HepG2 (cell line): Measurements from ENCODE around the gene KLF6. TPM values are rescaled to one million over a fixed set of nuclear protein-coding genes. Genes with fewer than 3 reads are reported as not detected.
A peak's percentile ranks its signal among the peaks of the same experiment; 100 is the strongest.

Source experiments
- EHMT2 ChIP-seq: fragments of 200-600 bp; sonication (generic); IDR thresholded peaks from 2 replicates; pipeline ENCODE4 v1.7.0; 2017; ENCODE audit warnings: antibody characterized with exemption, low read depth, low read length, borderline replicate concordance
- ELF4 ChIP-seq: sonication (generic); formaldehyde crosslinking; IDR thresholded peaks from 2 replicates; pipeline ENCODE4 v1.5.0; 2020; ENCODE audit warnings: missing genetic modification reagents, mild to moderate bottlenecking, moderate library complexity, borderline replicate concordance
- KDM2A ChIP-seq: sonication (generic); formaldehyde crosslinking; IDR thresholded peaks from 2 replicates; pipeline ENCODE4 v1.4.0; 2020; ENCODE audit warnings: low read depth, missing genetic modification reagents, borderline replicate concordance
- KLF11 ChIP-seq: IDR thresholded peaks from 2 replicates; pipeline ENCODE4 v1.6.1; 2016; ENCODE audit warnings: missing compliant biosample characterization
- KLF13 ChIP-seq: sonication (generic); formaldehyde crosslinking; IDR thresholded peaks from 2 replicates; pipeline ENCODE4 v1.4.0; 2020; ENCODE audit warnings: mild to moderate bottlenecking, missing genetic modification reagents
- MYC ChIP-seq: sonication (generic); formaldehyde crosslinking; IDR thresholded peaks from 2 replicates; pipeline ENCODE4 v1.9.0; 2021; ENCODE audit warnings: missing genetic modification reagents, borderline replicate concordance
- MYNN ChIP-seq: sonication (generic); formaldehyde crosslinking; IDR thresholded peaks from 2 replicates; pipeline ENCODE4 v1.4.0; 2020; ENCODE audit warnings: mild to moderate bottlenecking, low read depth, missing genetic modification reagents
- NFE2L1 ChIP-seq: sonication (generic); formaldehyde crosslinking; IDR thresholded peaks from 2 replicates; pipeline ENCODE4 v1.4.0; 2020; ENCODE audit warnings: missing genetic modification reagents, mild to moderate bottlenecking, borderline replicate concordance
- NONO ChIP-seq, 2 experiments: fragments of 450-650 bp in 1 of 2; sonication (generic) in 1 of 2; formaldehyde crosslinking in 1 of 2; IDR thresholded peaks in 1 of 2; conservative IDR thresholded peaks in 1 of 2; 2 replicates each; pipeline versions ENCODE4 v1.6.1 to v1.8.0; 2017 to 2022; ENCODE audit warnings: mild to moderate bottlenecking in 1 of 2, missing genetic modification reagents in 1 of 2, moderate library complexity in 1 of 2
- PRPF4 ChIP-seq: fragments of 200-400 bp; formaldehyde crosslinking; IDR thresholded peaks from 2 replicates; pipeline ENCODE4 v1.6.1; 2016; ENCODE audit warnings: low read length, low read depth; ENCODE audit not compliant: poor library complexity, severe bottlenecking
- RAD21 ChIP-seq: fragments of 450-650 bp; formaldehyde crosslinking; IDR thresholded peaks from 2 replicates; pipeline ENCODE4 v1.5.0; 2020; ENCODE audit warnings: mild to moderate bottlenecking
- REXO4 ChIP-seq: sonication (generic); formaldehyde crosslinking; IDR thresholded peaks from 2 replicates; pipeline ENCODE4 v1.8.0; 2022; ENCODE audit warnings: missing genetic modification reagents, mild to moderate bottlenecking, borderline replicate concordance
- ZEB1 ChIP-seq: IDR thresholded peaks from 2 replicates; pipeline ENCODE4 v1.6.1; 2012; ENCODE audit warnings: mild to moderate bottlenecking, low read depth, inconsistent platforms; ENCODE audit not compliant: insufficient replicate concordance
- ZMYM4 ChIP-seq: sonication (generic); formaldehyde crosslinking; IDR thresholded peaks from 2 replicates; pipeline ENCODE4 v1.8.1; 2023; ENCODE audit warnings: mild to moderate bottlenecking, missing genetic modification reagents
- ZNF20 ChIP-seq: sonication (generic); formaldehyde crosslinking; IDR thresholded peaks from 2 replicates; pipeline ENCODE4 v1.4.0; 2020; ENCODE audit warnings: mild to moderate bottlenecking, moderate library complexity, missing genetic modification reagents
- ZNF260 ChIP-seq: sonication (generic); formaldehyde crosslinking; IDR thresholded peaks from 2 replicates; pipeline ENCODE4 v1.4.0; 2020; ENCODE audit warnings: missing genetic modification reagents, low read depth, mild to moderate bottlenecking, borderline replicate concordance
- ZNF672 ChIP-seq: sonication (generic); formaldehyde crosslinking; IDR thresholded peaks from 2 replicates; pipeline ENCODE4 v1.8.1; 2022; ENCODE audit warnings: missing genetic modification reagents
- polyA plus RNA-seq, 8 experiments: library from polyadenylated mRNA; depleted of rRNA in 3 of 8; stranded (reverse) in 7 of 8; unstranded in 1 of 8; fragments of >200 nt; fragmentation: Illumina TruSeq in 4 of 8; extraction: Trizol in 4 of 8; gene quantifications; 2 replicates each; pipeline versions ENCODE4 v1.2.1 to v1.2.3, GENCODE V29; 2011 to 2016; ENCODE audit warnings: low read depth in 4 of 8, missing spikeins in 1 of 8, mixed read lengths in 1 of 8; ENCODE audit not compliant: insufficient read depth in 1 of 8
- total RNA-seq, 5 experiments: library from RNA; depleted of rRNA; stranded (reverse); fragments of >200 nt; fragmentation: Illumina TruSeq; extraction: Trizol; gene quantifications; 2 replicates each; pipeline ENCODE4 v1.2.3, GENCODE V29; 2016; ENCODE audit warnings: low read depth in 1 of 5
- TF ChIP-seq, protein P1 (sequence below): IDR thresholded peaks from 2 replicates; pipeline ENCODE4 v1.6.1; 2012; ENCODE audit warnings: low read depth, low read length, improper control_type of control experiment
- TF ChIP-seq, protein P2 (sequence below): IDR thresholded peaks from 2 replicates; pipeline ENCODE4 v1.6.1; 2016; ENCODE audit warnings: missing compliant biosample characterization, missing genetic modification reagents, borderline replicate concordance
- TF ChIP-seq, protein P3 (sequence below): sonication (generic); formaldehyde crosslinking; IDR thresholded peaks from 2 replicates; pipeline ENCODE4 v1.5.1; 2020; ENCODE audit warnings: mild to moderate bottlenecking, moderate library complexity, missing genetic modification reagents
- TF ChIP-seq, protein P4 (sequence below): sonication (generic); formaldehyde crosslinking; IDR thresholded peaks from 2 replicates; pipeline ENCODE4 v1.8.1; 2022; ENCODE audit warnings: low read depth, mild to moderate bottlenecking, missing genetic modification reagents

The KLF6 gene
- total and polyA plus RNA-seq, 2 of the 13 experiments (the other 11 are each of a cell fraction or from before 2014, with no cell fraction given) = 27.0 to 71.9 TPM

DNA sequence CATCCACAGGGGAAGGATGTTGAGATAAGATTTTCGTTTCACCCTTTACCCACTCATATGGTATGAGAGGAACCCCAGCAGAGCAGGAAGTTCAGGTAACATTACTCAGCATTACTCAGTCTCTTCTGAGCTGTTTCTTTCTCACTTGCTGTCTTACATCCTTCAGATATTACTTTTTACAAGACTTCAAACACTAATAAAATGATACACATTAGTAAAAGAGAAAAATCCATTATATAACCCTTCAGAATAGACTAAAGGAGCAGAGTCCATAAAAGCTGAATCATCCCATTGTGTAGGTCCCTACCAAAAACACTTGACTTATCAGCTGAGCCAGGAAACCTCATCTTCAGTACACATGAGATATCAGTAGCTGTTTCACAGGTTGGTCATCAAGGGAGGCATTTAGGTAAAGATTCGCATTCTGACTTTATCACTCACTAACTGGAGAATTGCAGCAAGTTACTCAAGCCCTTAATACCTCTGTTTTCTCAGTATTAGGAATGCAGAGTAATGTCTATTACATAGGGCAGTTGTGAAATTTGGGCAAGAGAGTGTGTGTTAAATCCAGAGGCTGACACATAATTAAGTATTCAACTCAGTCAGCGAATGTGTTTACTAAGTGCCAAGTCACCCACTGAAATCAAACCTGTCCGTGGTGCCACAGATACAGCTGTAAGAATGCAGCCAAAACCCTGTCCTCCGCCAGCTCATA lies 44.7 kb downstream of the KLF6 start (continued):
- TF ChIP-seq, protein P1, sequence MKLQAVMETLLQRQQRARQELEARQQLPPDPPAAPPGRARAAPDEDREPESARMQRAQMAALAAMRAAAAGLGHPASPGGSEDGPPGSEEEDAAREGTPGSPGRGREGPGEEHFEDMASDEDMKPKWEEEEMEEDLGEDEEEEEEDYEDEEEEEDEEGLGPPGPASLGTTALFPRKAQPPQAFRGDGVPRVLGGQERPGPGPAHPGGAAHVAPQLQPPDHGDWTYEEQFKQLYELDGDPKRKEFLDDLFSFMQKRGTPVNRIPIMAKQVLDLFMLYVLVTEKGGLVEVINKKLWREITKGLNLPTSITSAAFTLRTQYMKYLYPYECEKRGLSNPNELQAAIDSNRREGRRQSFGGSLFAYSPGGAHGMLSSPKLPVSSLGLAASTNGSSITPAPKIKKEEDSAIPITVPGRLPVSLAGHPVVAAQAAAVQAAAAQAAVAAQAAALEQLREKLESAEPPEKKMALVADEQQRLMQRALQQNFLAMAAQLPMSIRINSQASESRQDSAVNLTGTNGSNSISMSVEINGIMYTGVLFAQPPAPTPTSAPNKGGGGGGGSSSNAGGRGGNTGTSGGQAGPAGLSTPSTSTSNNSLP = 0 out of 2 replicates have a peak, but pooled peaks have one; percentile 68
- no peak for TF ChIP-seq ELF4
- no peak for TF ChIP-seq KLF13 (CRISPR knock-in tag)
- TF ChIP-seq, protein P2, sequence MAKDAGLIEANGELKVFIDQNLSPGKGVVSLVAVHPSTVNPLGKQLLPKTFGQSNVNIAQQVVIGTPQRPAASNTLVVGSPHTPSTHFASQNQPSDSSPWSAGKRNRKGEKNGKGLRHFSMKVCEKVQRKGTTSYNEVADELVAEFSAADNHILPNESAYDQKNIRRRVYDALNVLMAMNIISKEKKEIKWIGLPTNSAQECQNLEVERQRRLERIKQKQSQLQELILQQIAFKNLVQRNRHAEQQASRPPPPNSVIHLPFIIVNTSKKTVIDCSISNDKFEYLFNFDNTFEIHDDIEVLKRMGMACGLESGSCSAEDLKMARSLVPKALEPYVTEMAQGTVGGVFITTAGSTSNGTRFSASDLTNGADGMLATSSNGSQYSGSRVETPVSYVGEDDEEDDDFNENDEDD = no peak
- no peak for TF ChIP-seq ZNF672
- no peak for TF ChIP-seq ZNF260 (CRISPR knock-in tag)
- TF ChIP-seq, protein P3, sequence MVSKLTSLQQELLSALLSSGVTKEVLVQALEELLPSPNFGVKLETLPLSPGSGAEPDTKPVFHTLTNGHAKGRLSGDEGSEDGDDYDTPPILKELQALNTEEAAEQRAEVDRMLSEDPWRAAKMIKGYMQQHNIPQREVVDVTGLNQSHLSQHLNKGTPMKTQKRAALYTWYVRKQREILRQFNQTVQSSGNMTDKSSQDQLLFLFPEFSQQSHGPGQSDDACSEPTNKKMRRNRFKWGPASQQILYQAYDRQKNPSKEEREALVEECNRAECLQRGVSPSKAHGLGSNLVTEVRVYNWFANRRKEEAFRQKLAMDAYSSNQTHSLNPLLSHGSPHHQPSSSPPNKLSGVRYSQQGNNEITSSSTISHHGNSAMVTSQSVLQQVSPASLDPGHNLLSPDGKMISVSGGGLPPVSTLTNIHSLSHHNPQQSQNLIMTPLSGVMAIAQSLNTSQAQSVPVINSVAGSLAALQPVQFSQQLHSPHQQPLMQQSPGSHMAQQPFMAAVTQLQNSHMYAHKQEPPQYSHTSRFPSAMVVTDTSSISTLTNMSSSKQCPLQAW (CRISPR knock-in tag) = 0 out of 2 replicates have a peak, but pooled peaks have one; percentile 17
- TF ChIP-seq REXO4 (CRISPR knock-in tag) = no peak
- TF ChIP-seq, protein P4, sequence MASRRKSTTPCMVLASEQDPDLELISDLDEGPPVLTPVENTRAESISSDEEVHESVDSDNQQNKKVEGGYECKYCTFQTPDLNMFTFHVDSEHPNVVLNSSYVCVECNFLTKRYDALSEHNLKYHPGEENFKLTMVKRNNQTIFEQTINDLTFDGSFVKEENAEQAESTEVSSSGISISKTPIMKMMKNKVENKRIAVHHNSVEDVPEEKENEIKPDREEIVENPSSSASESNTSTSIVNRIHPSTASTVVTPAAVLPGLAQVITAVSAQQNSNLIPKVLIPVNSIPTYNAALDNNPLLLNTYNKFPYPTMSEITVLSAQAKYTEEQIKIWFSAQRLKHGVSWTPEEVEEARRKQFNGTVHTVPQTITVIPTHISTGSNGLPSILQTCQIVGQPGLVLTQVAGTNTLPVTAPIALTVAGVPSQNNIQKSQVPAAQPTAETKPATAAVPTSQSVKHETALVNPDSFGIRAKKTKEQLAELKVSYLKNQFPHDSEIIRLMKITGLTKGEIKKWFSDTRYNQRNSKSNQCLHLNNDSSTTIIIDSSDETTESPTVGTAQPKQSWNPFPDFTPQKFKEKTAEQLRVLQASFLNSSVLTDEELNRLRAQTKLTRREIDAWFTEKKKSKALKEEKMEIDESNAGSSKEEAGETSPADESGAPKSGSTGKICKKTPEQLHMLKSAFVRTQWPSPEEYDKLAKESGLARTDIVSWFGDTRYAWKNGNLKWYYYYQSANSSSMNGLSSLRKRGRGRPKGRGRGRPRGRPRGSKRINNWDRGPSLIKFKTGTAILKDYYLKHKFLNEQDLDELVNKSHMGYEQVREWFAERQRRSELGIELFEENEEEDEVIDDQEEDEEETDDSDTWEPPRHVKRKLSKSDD = no peak
- no peak for TF ChIP-seq NONO (IDR thresholded peaks at IDR 0.05)
- no peak for TF ChIP-seq NONO (CRISPR knock-in tag; conservative IDR thresholded peaks at IDR 0.05)
- TF ChIP-seq MYNN (CRISPR knock-in tag) = no peak
- no peak for TF ChIP-seq KLF11
- TF ChIP-seq PRPF4 = no peak
- no peak for TF ChIP-seq NFE2L1 (CRISPR knock-in tag)
- peak; percentile 67 for TF ChIP-seq ZEB1
- TF ChIP-seq ZNF20 (CRISPR knock-in tag) = no peak
- TF ChIP-seq EHMT2 = no peak
- TF ChIP-seq MYC = no peak
- no peak for TF ChIP-seq KDM2A (CRISPR knock-in tag)
- peak; percentile 51; the same call in 1 of the 2 replicates for TF ChIP-seq ZMYM4 (CRISPR knock-in tag)
- TF ChIP-seq RAD21 (CRISPR knock-in tag) = no peak
